HepG2 (cell line): ENCODE results near the gene ARHGEF10L. TPM values are rescaled to one million over a fixed set of nuclear protein-coding genes. Genes with fewer than 3 reads are reported as not detected.

ENCODE experiments used
- FIP1L1 ChIP-seq: fragments of 200-400 bp; formaldehyde crosslinking; IDR thresholded peaks from 2 replicates; pipeline ENCODE4 v1.6.1; 2018; ENCODE audit warnings: low read depth, mild to moderate bottlenecking, low read length, moderate library complexity, borderline replicate concordance; ENCODE audit not compliant: insufficient read depth
- FOXK2 ChIP-seq: fragments of 450-650 bp; IDR thresholded peaks from 2 replicates; pipeline ENCODE4 v1.6.1; 2016
- HNF4G ChIP-seq, 2 experiments: sonication (generic) in 1 of 2; formaldehyde crosslinking in 1 of 2; IDR thresholded peaks; 2 replicates each; pipeline versions ENCODE4 v1.4.0 to v1.6.1; 2011 to 2020; ENCODE audit warnings: borderline replicate concordance in 2 of 2, low read depth in 2 of 2, mild to moderate bottlenecking in 2 of 2, low read length in 1 of 2, missing genetic modification reagents in 1 of 2, moderate library complexity in 1 of 2
- KDM1A ChIP-seq: IDR thresholded peaks from 2 replicates; pipeline ENCODE4 v1.6.1; 2016; ENCODE audit warnings: missing compliant biosample characterization
- KDM2A ChIP-seq: sonication (generic); formaldehyde crosslinking; IDR thresholded peaks from 2 replicates; pipeline ENCODE4 v1.4.0; 2020; ENCODE audit warnings: low read depth, missing genetic modification reagents, borderline replicate concordance
- PITX1 ChIP-seq: sonication (generic); formaldehyde crosslinking; IDR thresholded peaks from 2 replicates; pipeline ENCODE4 v1.5.1; 2020; ENCODE audit warnings: mild to moderate bottlenecking, missing genetic modification reagents
- RAD51 ChIP-seq: fragments of 450-650 bp; IDR thresholded peaks from 2 replicates; pipeline ENCODE4 v1.6.1; 2016; ENCODE audit warnings: borderline replicate concordance
- RFXANK ChIP-seq: IDR thresholded peaks from 2 replicates; pipeline ENCODE4 v1.6.1; 2016
- SAFB2 ChIP-seq: sonication (generic); formaldehyde crosslinking; IDR thresholded peaks from 2 replicates; pipeline ENCODE4 v1.5.1; 2020; ENCODE audit warnings: missing genetic modification reagents, low read depth, mild to moderate bottlenecking, borderline replicate concordance
- SIX4 ChIP-seq: sonication (generic); formaldehyde crosslinking; IDR thresholded peaks from 2 replicates; pipeline ENCODE4 v1.4.0; 2020; ENCODE audit warnings: missing genetic modification reagents
- SMAD1 ChIP-seq: sonication (generic); formaldehyde crosslinking; IDR thresholded peaks from 2 replicates; pipeline ENCODE4 v1.4.0; 2020; ENCODE audit warnings: missing genetic modification reagents, low read depth, mild to moderate bottlenecking, borderline replicate concordance
- SRF ChIP-seq: IDR thresholded peaks from 2 replicates; pipeline ENCODE4 v1.6.1; 2011; ENCODE audit warnings: mild to moderate bottlenecking, low read depth, low read length, moderate library complexity
- ZMAT3 ChIP-seq: sonication (generic); formaldehyde crosslinking; conservative IDR thresholded peaks from 2 replicates; pipeline ENCODE4 v1.7.0; 2021; ENCODE audit warnings: missing genetic modification reagents
- ZNF562 ChIP-seq: sonication (generic); formaldehyde crosslinking; IDR thresholded peaks from 2 replicates; pipeline ENCODE4 v1.8.0; 2022; ENCODE audit warnings: missing genetic modification reagents, borderline replicate concordance
- ZNF619 ChIP-seq: sonication (generic); formaldehyde crosslinking; IDR thresholded peaks from 2 replicates; pipeline ENCODE4 v1.4.0; 2020; ENCODE audit warnings: mild to moderate bottlenecking, missing genetic modification reagents
- ZNF672 ChIP-seq: sonication (generic); formaldehyde crosslinking; IDR thresholded peaks from 2 replicates; pipeline ENCODE4 v1.8.1; 2022; ENCODE audit warnings: missing genetic modification reagents
- ZNF772 ChIP-seq: sonication (generic); formaldehyde crosslinking; IDR thresholded peaks from 2 replicates; pipeline ENCODE4 v1.5.0; 2020; ENCODE audit warnings: mild to moderate bottlenecking, missing genetic modification reagents
- ZNF773 ChIP-seq: sonication (generic); formaldehyde crosslinking; IDR thresholded peaks from 2 replicates; pipeline ENCODE4 v1.4.0; 2020; ENCODE audit warnings: missing genetic modification reagents, borderline replicate concordance
- ZNF878 ChIP-seq: sonication (generic); formaldehyde crosslinking; IDR thresholded peaks from 2 replicates; pipeline ENCODE4 v1.8.1; 2023; ENCODE audit warnings: mild to moderate bottlenecking, missing genetic modification reagents, moderate library complexity
- ZSCAN31 ChIP-seq: sonication (generic); formaldehyde crosslinking; IDR thresholded peaks from 2 replicates; pipeline ENCODE4 v1.5.0; 2020; ENCODE audit warnings: low read depth, mild to moderate bottlenecking, missing genetic modification reagents
- polyA plus RNA-seq, 8 experiments: library from polyadenylated mRNA; depleted of rRNA in 3 of 8; stranded (reverse) in 7 of 8; unstranded in 1 of 8; fragments of >200 nt; fragmentation: Illumina TruSeq in 4 of 8; extraction: Trizol in 4 of 8; gene quantifications; 2 replicates each; pipeline versions ENCODE4 v1.2.1 to v1.2.3, GENCODE V29; 2011 to 2016; ENCODE audit warnings: low read depth in 4 of 8, missing spikeins in 1 of 8, mixed read lengths in 1 of 8; ENCODE audit not compliant: insufficient read depth in 1 of 8
- total RNA-seq, 5 experiments: library from RNA; depleted of rRNA; stranded (reverse); fragments of >200 nt; fragmentation: Illumina TruSeq; extraction: Trizol; gene quantifications; 2 replicates each; pipeline ENCODE4 v1.2.3, GENCODE V29; 2016; ENCODE audit warnings: low read depth in 1 of 5
- TF ChIP-seq, protein P1 (sequence below): IDR thresholded peaks from 2 replicates; pipeline ENCODE4 v1.6.1; 2016; ENCODE audit warnings: control low read depth
- TF ChIP-seq, protein P2 (sequence below): fragments of 450-650 bp; IDR thresholded peaks from 2 replicates; pipeline ENCODE4 v1.6.1; 2016
- TF ChIP-seq, protein P3 (sequence below): sonication (generic); formaldehyde crosslinking; IDR thresholded peaks from 2 replicates; pipeline ENCODE4 v1.5.0; 2020; ENCODE audit warnings: mild to moderate bottlenecking, missing genetic modification reagents, borderline replicate concordance

The ARHGEF10L gene
- total and polyA plus RNA-seq, 2 of the 13 experiments (the other 11 are each of a cell fraction or from before 2014, with no cell fraction given) = 46.5 to 78.3 TPM

DNA sequence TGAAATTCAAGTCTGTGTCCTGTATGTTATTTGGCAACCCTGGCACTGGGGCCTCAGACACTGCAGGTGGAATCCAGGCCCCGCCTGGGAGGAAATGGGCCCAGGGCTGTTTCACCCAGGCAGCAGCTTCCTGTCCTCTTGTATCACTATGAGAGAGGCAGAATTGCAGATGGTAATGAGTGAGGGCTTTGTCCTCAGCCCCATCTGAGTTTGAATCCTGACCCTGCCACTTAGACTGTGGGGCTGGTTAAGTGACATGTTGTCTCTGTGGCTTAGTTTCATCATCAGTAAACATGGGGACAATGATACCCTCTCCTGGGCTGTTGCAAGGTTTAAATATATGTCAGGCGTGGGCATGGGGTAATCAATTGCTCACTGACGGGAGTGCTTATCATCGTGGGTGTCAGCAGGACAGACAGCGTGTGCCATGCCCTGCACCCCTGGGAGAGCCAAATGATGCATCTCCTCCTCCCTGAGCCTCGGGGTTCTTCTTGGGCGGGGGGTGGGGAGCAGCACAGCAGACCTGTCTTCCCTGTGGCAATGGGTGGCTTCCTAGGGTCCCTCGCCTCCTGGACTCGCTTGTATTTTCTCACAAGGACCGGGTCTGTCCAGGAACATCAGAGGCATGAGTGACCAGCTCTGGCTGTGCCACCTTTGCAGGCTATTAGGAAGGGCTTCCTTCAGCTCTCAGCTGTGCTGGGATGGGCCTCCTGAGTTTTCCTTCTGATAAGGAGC, 42.1 kb downstream of the ARHGEF10L start (continued):
- TF ChIP-seq FOXK2 (peak; percentile 80; the same call in 1 of the 2 replicates), FIP1L1 (no peak), HNF4G (IDR thresholded peaks at IDR 0.05; ENCODE audit: borderline replicate concordance, low read depth, low read length) (peak; percentile 62; the same call in 1 of the 2 replicates), HNF4G (CRISPR knock-in tag; IDR thresholded peaks at IDR 0.05; ENCODE audit: borderline replicate concordance, low read depth) (no peak), ZNF562 (CRISPR knock-in tag) (no peak), ZNF878 (CRISPR knock-in tag) (0 out of 2 replicates have a peak, but pooled peaks have one; percentile 14), SAFB2 (CRISPR knock-in tag) (no peak; the same call in 1 of the 2 replicates), ZNF773 (CRISPR knock-in tag) (no peak), RAD51 (no peak), KDM1A (CRISPR knock-in tag) (peak; percentile 75; the same call in 1 of the 2 replicates), ZMAT3 (CRISPR knock-in tag) (no peak), ZSCAN31 (CRISPR knock-in tag) (no peak), ZNF619 (CRISPR knock-in tag) (no peak), RFXANK (CRISPR knock-in tag) (no peak), ZNF772 (CRISPR knock-in tag) (no peak), SMAD1 (no peak), KDM2A (CRISPR knock-in tag) (no peak), ZNF672 (CRISPR knock-in tag) (no peak), SIX4 (no peak), SRF (no peak), PITX1 (peak; percentile 51; the same call in 1 of the 2 replicates)
- TF ChIP-seq, protein P1, sequence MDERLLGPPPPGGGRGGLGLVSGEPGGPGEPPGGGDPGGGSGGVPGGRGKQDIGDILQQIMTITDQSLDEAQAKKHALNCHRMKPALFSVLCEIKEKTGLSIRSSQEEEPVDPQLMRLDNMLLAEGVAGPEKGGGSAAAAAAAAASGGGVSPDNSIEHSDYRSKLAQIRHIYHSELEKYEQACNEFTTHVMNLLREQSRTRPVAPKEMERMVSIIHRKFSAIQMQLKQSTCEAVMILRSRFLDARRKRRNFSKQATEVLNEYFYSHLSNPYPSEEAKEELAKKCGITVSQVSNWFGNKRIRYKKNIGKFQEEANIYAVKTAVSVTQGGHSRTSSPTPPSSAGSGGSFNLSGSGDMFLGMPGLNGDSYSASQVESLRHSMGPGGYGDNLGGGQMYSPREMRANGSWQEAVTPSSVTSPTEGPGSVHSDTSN = peak; percentile 53; the same call in 1 of the 2 replicates
- TF ChIP-seq, protein P2, sequence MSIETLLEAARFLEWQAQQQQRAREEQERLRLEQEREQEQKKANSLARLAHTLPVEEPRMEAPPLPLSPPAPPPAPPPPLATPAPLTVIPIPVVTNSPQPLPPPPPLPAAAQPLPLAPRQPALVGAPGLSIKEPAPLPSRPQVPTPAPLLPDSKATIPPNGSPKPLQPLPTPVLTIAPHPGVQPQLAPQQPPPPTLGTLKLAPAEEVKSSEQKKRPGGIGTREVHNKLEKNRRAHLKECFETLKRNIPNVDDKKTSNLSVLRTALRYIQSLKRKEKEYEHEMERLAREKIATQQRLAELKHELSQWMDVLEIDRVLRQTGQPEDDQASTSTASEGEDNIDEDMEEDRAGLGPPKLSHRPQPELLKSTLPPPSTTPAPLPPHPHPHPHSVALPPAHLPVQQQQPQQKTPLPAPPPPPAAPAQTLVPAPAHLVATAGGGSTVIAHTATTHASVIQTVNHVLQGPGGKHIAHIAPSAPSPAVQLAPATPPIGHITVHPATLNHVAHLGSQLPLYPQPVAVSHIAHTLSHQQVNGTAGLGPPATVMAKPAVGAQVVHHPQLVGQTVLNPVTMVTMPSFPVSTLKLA = no peak; the same call in 1 of the 2 replicates
- TF ChIP-seq, protein P3, sequence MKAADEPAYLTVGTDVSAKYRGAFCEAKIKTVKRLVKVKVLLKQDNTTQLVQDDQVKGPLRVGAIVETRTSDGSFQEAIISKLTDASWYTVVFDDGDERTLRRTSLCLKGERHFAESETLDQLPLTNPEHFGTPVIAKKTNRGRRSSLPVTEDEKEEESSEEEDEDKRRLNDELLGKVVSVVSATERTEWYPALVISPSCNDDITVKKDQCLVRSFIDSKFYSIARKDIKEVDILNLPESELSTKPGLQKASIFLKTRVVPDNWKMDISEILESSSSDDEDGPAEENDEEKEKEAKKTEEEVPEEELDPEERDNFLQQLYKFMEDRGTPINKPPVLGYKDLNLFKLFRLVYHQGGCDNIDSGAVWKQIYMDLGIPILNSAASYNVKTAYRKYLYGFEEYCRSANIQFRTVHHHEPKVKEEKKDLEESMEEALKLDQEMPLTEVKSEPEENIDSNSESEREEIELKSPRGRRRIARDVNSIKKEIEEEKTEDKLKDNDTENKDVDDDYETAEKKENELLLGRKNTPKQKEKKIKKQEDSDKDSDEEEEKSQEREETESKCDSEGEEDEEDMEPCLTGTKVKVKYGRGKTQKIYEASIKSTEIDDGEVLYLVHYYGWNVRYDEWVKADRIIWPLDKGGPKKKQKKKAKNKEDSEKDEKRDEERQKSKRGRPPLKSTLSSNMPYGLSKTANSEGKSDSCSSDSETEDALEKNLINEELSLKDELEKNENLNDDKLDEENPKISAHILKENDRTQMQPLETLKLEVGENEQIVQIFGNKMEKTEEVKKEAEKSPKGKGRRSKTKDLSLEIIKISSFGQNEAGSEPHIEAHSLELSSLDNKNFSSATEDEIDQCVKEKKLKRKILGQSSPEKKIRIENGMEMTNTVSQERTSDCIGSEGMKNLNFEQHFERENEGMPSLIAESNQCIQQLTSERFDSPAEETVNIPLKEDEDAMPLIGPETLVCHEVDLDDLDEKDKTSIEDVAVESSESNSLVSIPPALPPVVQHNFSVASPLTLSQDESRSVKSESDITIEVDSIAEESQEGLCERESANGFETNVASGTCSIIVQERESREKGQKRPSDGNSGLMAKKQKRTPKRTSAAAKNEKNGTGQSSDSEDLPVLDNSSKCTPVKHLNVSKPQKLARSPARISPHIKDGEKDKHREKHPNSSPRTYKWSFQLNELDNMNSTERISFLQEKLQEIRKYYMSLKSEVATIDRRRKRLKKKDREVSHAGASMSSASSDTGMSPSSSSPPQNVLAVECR (CRISPR knock-in tag) = peak; percentile 69; the same call in 1 of the 2 replicates
